IMR-90 (cell line): ENCODE results near the gene SNX27. TPM values are rescaled to one million over a fixed set of nuclear protein-coding genes. Genes with fewer than 3 reads are reported as not detected.

Experiments used
- ATAC-seq: fragments of 200-7000 bp; cut with Tn5 transposase; 2 replicates; pipeline ENCODE4 v1.9.1; 2020; ENCODE audit warnings: low read depth, mild to moderate bottlenecking, moderate library complexity
- BruUV-seq: library from RNA; stranded (reverse); fragments of 400-500 nt; replicated peaks from 2 replicates; lab custom pipeline; 2021; lab: Mats Ljungman, UMichigan
- CTCF ChIA-PET: fragments of 300-600 bp; formaldehyde crosslinking; extraction: SDS; loops from one replicate; lab custom pipeline; 2021; ENCODE audit warnings: antibody characterized with exemption; lab: Yijun Ruan, JAX
- POLR2A ChIA-PET: fragments of 300-600 bp; sonication (Branson Sonifier 250); formaldehyde crosslinking; loops from one replicate; lab custom pipeline; 2022; ENCODE audit warnings: antibody characterized with exemption; ENCODE audit not compliant: unreplicated experiment; lab: Charles Lee
- DNase-seq: peaks from one replicate; pipeline ENCODE4 v3.0.0; 2013
- H2AFZ ChIP-seq: replicated peaks from 2 replicates; pipeline ENCODE3; 2013; ENCODE audit warnings: low read length, mild to moderate bottlenecking; ENCODE audit not compliant: poor library complexity
- H2AK5ac ChIP-seq: 2 replicates; pipeline ENCODE4 v1.6.1; 2013; ENCODE audit warnings: low read depth, low read length, inconsistent platforms
- H2AK9ac ChIP-seq: replicated peaks from 2 replicates; pipeline ENCODE3; 2013; ENCODE audit warnings: mild to moderate bottlenecking, low read depth, low read length, moderate library complexity; ENCODE audit not compliant: poor library complexity
- H2BK120ac ChIP-seq: 2 replicates; pipeline ENCODE4 v1.6.1; 2013; ENCODE audit warnings: low read depth, low read length, inconsistent platforms
- H2BK15ac ChIP-seq: 3 replicates; pipeline ENCODE4 v1.6.1; 2013; ENCODE audit warnings: low read depth, low read length, inconsistent platforms
- H2BK20ac ChIP-seq: 2 replicates; pipeline ENCODE4 v1.6.1; 2013; ENCODE audit warnings: low read depth, mild to moderate bottlenecking, inconsistent platforms, low read length, moderate library complexity
- H2BK5ac ChIP-seq: 2 replicates; pipeline ENCODE4 v1.6.1; 2013; ENCODE audit warnings: mild to moderate bottlenecking, low read depth, low read length, inconsistent platforms; ENCODE audit not compliant: poor library complexity, severe bottlenecking
- H3K14ac ChIP-seq: replicated peaks from 2 replicates; pipeline ENCODE4 v1.6.1; 2013; ENCODE audit warnings: low read depth, low read length, inconsistent platforms
- H3K18ac ChIP-seq: 2 replicates; pipeline ENCODE4 v1.6.1; 2013; ENCODE audit warnings: low read depth, low read length, control low read depth
- H3K23ac ChIP-seq: 2 replicates; pipeline ENCODE4 v1.6.1; 2013; ENCODE audit warnings: low read depth, low read length, inconsistent platforms
- H3K27ac ChIP-seq: 2 replicates; pipeline ENCODE4 v1.5.1; 2013; ENCODE audit warnings: mild to moderate bottlenecking, control low read depth, low read length; ENCODE audit not compliant: insufficient read depth
- H3K27me3 ChIP-seq: 2 replicates; pipeline ENCODE4 v1.6.1; 2013; ENCODE audit warnings: low read length; ENCODE audit not compliant: control insufficient read depth, insufficient read depth
- H3K36me3 ChIP-seq: 2 replicates; pipeline ENCODE4 v1.6.1; 2013; ENCODE audit warnings: low read length, mixed read lengths; ENCODE audit not compliant: control insufficient read depth, insufficient read depth
- H3K4ac ChIP-seq: 2 replicates; pipeline ENCODE4 v1.6.1; 2013; ENCODE audit warnings: low read depth, low read length, inconsistent platforms
- H3K4me1 ChIP-seq: 2 replicates; pipeline ENCODE4 v1.6.1; 2013; ENCODE audit warnings: low read length, mixed read lengths; ENCODE audit not compliant: control insufficient read depth, insufficient read depth
- H3K4me2 ChIP-seq: 2 replicates; pipeline ENCODE4 v1.6.1; 2013; ENCODE audit warnings: low read depth, mild to moderate bottlenecking, control low read depth, low read length, moderate library complexity
- H3K4me3 ChIP-seq: 2 replicates; pipeline ENCODE4 v1.5.1; 2013; ENCODE audit warnings: low read depth, mild to moderate bottlenecking, control low read depth, low read length, moderate library complexity; ENCODE audit not compliant: insufficient read depth
- H3K56ac ChIP-seq: 2 replicates; pipeline ENCODE4 v1.6.1; 2013; ENCODE audit warnings: low read length, inconsistent platforms; ENCODE audit not compliant: insufficient read depth; ENCODE audit errors: extremely low read depth
- H3K79me1 ChIP-seq, 2 experiments: 2 replicates each; pipeline ENCODE4 v1.6.1; 2013; ENCODE audit warnings: low read length in 2 of 2, inconsistent platforms in 1 of 2, low read depth in 1 of 2
- H3K9ac ChIP-seq: 2 replicates; pipeline ENCODE4 v1.6.1; 2013; ENCODE audit warnings: low read depth, low read length, control low read depth
- H3K9me1 ChIP-seq: 2 replicates; pipeline ENCODE4 v1.6.1; 2013; ENCODE audit warnings: low read length, inconsistent platforms; ENCODE audit not compliant: insufficient read depth
- H3K9me3 ChIP-seq: 2 replicates; pipeline ENCODE4 v1.6.1; 2013; ENCODE audit warnings: low read length; ENCODE audit not compliant: control insufficient read depth, insufficient read depth
- H4K20me1 ChIP-seq: 2 replicates; pipeline ENCODE4 v1.6.1; 2013; ENCODE audit warnings: low read length, inconsistent platforms; ENCODE audit not compliant: insufficient read depth
- H4K5ac ChIP-seq: 2 replicates; pipeline ENCODE4 v1.6.1; 2013; ENCODE audit warnings: mild to moderate bottlenecking, low read depth, low read length, control low read depth
- H4K8ac ChIP-seq, 2 experiments: 2 replicates each; pipeline ENCODE4 v1.6.1; 2013; ENCODE audit warnings: low read depth in 2 of 2, low read length in 2 of 2, control low read depth in 1 of 2, inconsistent platforms in 1 of 2
- H4K91ac ChIP-seq: 2 replicates; pipeline ENCODE4 v1.6.1; 2013; ENCODE audit warnings: low read depth, low read length, inconsistent platforms; ENCODE audit not compliant: insufficient read depth
- BHLHE40 ChIP-seq: fragments of 150-350 bp; IDR thresholded peaks from 2 replicates; pipeline ENCODE4 v1.6.1; 2016; ENCODE audit warnings: mild to moderate bottlenecking, low read depth, low read length
- CEBPB ChIP-seq: IDR thresholded peaks from 2 replicates; pipeline ENCODE4 v1.6.1; 2012; ENCODE audit warnings: low read depth, low read length, improper control_type of control experiment
- CHD1 ChIP-seq: IDR thresholded peaks from 2 replicates; pipeline ENCODE4 v1.6.1; 2012; ENCODE audit warnings: low read depth, low read length, improper control_type of control experiment
- CTCF ChIP-seq: conservative IDR thresholded peaks from 2 replicates; pipeline ENCODE4 v1.5.1; 2012; ENCODE audit warnings: mild to moderate bottlenecking, low read depth, low read length, improper control_type of control experiment
- ELK1 ChIP-seq: fragments of 150-350 bp; IDR thresholded peaks from 2 replicates; pipeline ENCODE4 v1.6.1; 2016; ENCODE audit warnings: low read depth, mild to moderate bottlenecking, low read length, moderate library complexity, borderline replicate concordance
- FOS ChIP-seq: fragments of 150-350 bp; IDR thresholded peaks from 2 replicates; pipeline ENCODE4 v1.6.1; 2016; ENCODE audit warnings: low read depth, low read length
- MAFK ChIP-seq: IDR thresholded peaks from 2 replicates; pipeline ENCODE4 v1.6.1; 2012; ENCODE audit warnings: low read depth, low read length, improper control_type of control experiment
- MAZ ChIP-seq: IDR thresholded peaks from 2 replicates; pipeline ENCODE4 v1.6.1; 2012; ENCODE audit warnings: low read depth, mild to moderate bottlenecking, low read length, improper control_type of control experiment, moderate library complexity, borderline replicate concordance
- MXI1 ChIP-seq: IDR thresholded peaks from 2 replicates; pipeline ENCODE4 v1.6.1; 2012; ENCODE audit warnings: low read depth, mild to moderate bottlenecking, low read length, moderate library complexity, borderline replicate concordance
- NFE2L2 ChIP-seq: fragments of 150-350 bp; IDR thresholded peaks from 2 replicates; pipeline ENCODE4 v1.6.1; 2016; ENCODE audit warnings: low read depth, mild to moderate bottlenecking, low read length
- POLR2A ChIP-seq: IDR thresholded peaks from 2 replicates; pipeline ENCODE4 v1.6.1; 2012; ENCODE audit warnings: mild to moderate bottlenecking, low read depth, low read length
- RAD21 ChIP-seq: IDR thresholded peaks from 2 replicates; pipeline ENCODE4 v1.6.1; 2012; ENCODE audit warnings: low read length, improper control_type of control experiment
- RCOR1 ChIP-seq: IDR thresholded peaks from 2 replicates; pipeline ENCODE4 v1.6.1; 2012; ENCODE audit warnings: mild to moderate bottlenecking, low read length, improper control_type of control experiment; ENCODE audit not compliant: insufficient replicate concordance
- RFX5 ChIP-seq: IDR thresholded peaks from 2 replicates; pipeline ENCODE4 v1.8.0; 2012; ENCODE audit warnings: low read depth, mild to moderate bottlenecking, low read length, moderate library complexity
- SMC3 ChIP-seq: fragments of 150-350 bp; IDR thresholded peaks from 2 replicates; pipeline ENCODE4 v1.6.1; 2016; ENCODE audit warnings: low read depth, mild to moderate bottlenecking, antibody characterized with exemption, low read length, moderate library complexity
- USF2 ChIP-seq: fragments of 150-350 bp; IDR thresholded peaks from 2 replicates; pipeline ENCODE4 v1.6.1; 2017; ENCODE audit warnings: mild to moderate bottlenecking, antibody characterized with exemption, low read length, low read depth
- WGBS, 2 experiments: methylation state at CpG; one replicate each; pipeline versions ENCODE4 v1.1.5 to v1.1.7; 2013; ENCODE audit warnings: missing lambda C conversion rate in 2 of 2; ENCODE audit not compliant: insufficient read length in 1 of 2; ENCODE audit errors: extremely low coverage in 2 of 2; 5-methylcytosine and 5-hydroxymethylcytosine counted together
- dilution Hi-C: fragments of 300-500 bp; cut with HindIII; formaldehyde crosslinking; loops from one replicate; pipeline ENCODE4 v1.14.3; 2018; ENCODE audit warnings: low sequenced_read_pairs; ENCODE audit not compliant: unreplicated experiment
- in situ Hi-C: fragments of 300-500 bp; cut with MboI; formaldehyde crosslinking; loops from 3 replicates; pipeline ENCODE4 v1.14.3; 2019; ENCODE audit warnings: low sequenced_read_pairs, inconsistent platforms, mixed read lengths
- intact Hi-C: fragments of 100-400 bp; cut with micrococcal nuclease; formaldehyde crosslinking; loops from 2 replicates; pipeline ENCODE4 v1.10.0; 2022
- polyA plus RNA-seq, 3 experiments: library from polyadenylated mRNA; depleted of rRNA; stranded (reverse); fragments of >200 nt; gene quantifications; 2 replicates each; pipeline ENCODE4 v1.2.3, GENCODE V29; 2012; ENCODE audit warnings: low replicate concordance in 1 of 3
- total RNA-seq: library from RNA; depleted of rRNA; stranded (reverse); fragments of >200 nt; gene quantifications from 2 replicates; pipeline ENCODE4 v1.2.3, GENCODE V29; 2012

Gene SNX27
- total and polyA plus RNA-seq, 2 of the 4 experiments (the other 2 are of a cell fraction): 12.3 to 25.6 TPM

GRCh38 chr1:151644001-151644400 lies 32.2 kb downstream of the SNX27 start:
- Histone ChIP-seq H2AFZ (no peak overlapping the region), H3K18ac (no peak overlapping the region), H3K79me1 (peaks cover 12 to 39% of the 10 kb centered on the region in 2 experiments), H3K9me1 (no peaks in the 10 kb centered on the region), H3K9me3 (no peaks in the 10 kb centered on the region), H3K56ac (no peak overlapping the region), H3K27me3 (no peaks in the 10 kb centered on the region), H4K91ac (no peak overlapping the region), H4K8ac (no peak overlapping the region), H4K20me1 (no peaks in the 10 kb centered on the region; the same call in none of the 2 replicates), H4K5ac (no peak overlapping the region), H3K36me3 (peaks cover 3% of the 10 kb centered on the region; the same call in 1 of the 2 replicates), H2AK5ac (no peak overlapping the region), H3K4ac (no peak overlapping the region), H3K9ac (no peak overlapping the region), H3K14ac (no peak overlapping the region), H3K4me3 (no peak overlapping the region), H2BK5ac (no peak overlapping the region), H2BK120ac (no peak overlapping the region), H2AK9ac (no peak overlapping the region), H2BK20ac (no peak overlapping the region), H3K27ac (no peak overlapping the region), H3K4me2 (no peak overlapping the region), H2BK15ac (no peak overlapping the region), H3K23ac (no peak overlapping the region), H3K4me1 (peaks cover 1% of the 10 kb centered on the region; the same call in 1 of the 2 replicates)
- no peak for DNase-seq
- ChIA-PET CTCF (no interaction called here), POLR2A (no interaction called here)
- no peak for ATAC-seq
- in situ Hi-C loops: no loop called here
- TF ChIP-seq RCOR1 (no peak), ELK1 (no peak), RFX5 (no peak), MAFK (no peak), CTCF (no peak), CHD1 (no peak), SMC3 (no peak), MAZ (no peak), NFE2L2 (no peak), USF2 (no peak), FOS (no peak), RAD21 (no peak), CEBPB (no peak), POLR2A (no peak), MXI1 (no peak), BHLHE40 (no peak)
- intact Hi-C loops: no loop called here
- WGBS, 2 experiments: no CpG with 5 or more reads among the region's 2 CpGs
- no TSS peak for BruUV-seq
- dilution Hi-C loops: no loop called here
